ENCODE data around the gene CACNB4.

- TF ChIP-seq CTCF (IDR thresholded peaks at IDR 0.05; ENCODE audit: low read depth, low read length) (no peak), POLR2A (IDR thresholded peaks at IDR 0.05; ENCODE audit: extremely low read depth, insufficient read length) (no peak), MAX (IDR thresholded peaks at IDR 0.05; ENCODE audit: low read depth, low read length) (no peak)
These were observed 255.8 kb downstream of the CACNB4 start for GRCh38 chr2:151842830-151843690.

All from NB4 (cell line).